ENCODE measurements around the gene MARVELD1.

Gene MARVELD1

DNA sequence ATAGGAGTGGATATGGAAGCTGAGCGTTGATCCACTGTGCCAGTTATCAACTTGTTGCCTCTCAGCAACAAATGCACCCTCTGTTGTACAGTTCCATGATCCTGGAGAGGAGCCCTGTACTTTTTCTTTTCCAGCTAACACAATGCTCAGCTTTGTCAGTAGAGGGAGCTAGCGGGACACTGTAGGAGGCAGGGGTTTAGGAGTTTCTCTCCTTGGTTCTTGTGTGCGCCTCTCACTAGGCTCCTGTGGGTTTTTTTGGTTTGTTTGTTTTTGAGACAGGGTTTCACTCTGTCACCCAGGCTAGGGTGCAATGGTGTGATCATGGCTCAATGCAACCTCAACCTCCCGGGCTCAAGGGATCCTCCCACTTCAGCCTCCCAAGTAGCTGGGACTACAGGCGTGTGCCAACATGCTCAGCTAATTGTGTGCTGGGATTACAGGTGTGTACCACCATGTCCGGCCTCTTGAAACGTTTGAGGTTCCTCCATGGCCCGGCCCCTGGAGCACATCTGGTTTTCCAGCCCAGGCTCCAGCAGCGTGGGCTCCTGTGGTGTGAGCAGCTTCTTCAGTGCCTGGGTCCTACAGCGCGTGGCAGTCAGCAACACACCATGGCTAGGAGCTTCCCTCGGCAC lies 12.0 kb upstream of the MARVELD1 start:
- H3K4me3 ChIP-seq (ENCODE audit: low read depth, low read length), result no peak overlapping the region
- peak; percentile 64 for DNase-seq
- H3K27ac ChIP-seq, result no peak overlapping the region
- no peaks in the 10 kb centered on the region for H3K9me3 ChIP-seq (ENCODE audit: severe bottlenecking)
- no peaks in the 10 kb centered on the region for H3K36me3 ChIP-seq
- TF ChIP-seq, protein P1, sequence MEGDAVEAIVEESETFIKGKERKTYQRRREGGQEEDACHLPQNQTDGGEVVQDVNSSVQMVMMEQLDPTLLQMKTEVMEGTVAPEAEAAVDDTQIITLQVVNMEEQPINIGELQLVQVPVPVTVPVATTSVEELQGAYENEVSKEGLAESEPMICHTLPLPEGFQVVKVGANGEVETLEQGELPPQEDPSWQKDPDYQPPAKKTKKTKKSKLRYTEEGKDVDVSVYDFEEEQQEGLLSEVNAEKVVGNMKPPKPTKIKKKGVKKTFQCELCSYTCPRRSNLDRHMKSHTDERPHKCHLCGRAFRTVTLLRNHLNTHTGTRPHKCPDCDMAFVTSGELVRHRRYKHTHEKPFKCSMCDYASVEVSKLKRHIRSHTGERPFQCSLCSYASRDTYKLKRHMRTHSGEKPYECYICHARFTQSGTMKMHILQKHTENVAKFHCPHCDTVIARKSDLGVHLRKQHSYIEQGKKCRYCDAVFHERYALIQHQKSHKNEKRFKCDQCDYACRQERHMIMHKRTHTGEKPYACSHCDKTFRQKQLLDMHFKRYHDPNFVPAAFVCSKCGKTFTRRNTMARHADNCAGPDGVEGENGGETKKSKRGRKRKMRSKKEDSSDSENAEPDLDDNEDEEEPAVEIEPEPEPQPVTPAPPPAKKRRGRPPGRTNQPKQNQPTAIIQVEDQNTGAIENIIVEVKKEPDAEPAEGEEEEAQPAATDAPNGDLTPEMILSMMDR (IDR thresholded peaks at IDR 0.05; ENCODE audit: low read depth, low read length), result peak; percentile 86
- no peaks in the 10 kb centered on the region for H3K27me3 ChIP-seq (ENCODE audit: insufficient read depth, low read depth, severe bottlenecking)

DNA sequence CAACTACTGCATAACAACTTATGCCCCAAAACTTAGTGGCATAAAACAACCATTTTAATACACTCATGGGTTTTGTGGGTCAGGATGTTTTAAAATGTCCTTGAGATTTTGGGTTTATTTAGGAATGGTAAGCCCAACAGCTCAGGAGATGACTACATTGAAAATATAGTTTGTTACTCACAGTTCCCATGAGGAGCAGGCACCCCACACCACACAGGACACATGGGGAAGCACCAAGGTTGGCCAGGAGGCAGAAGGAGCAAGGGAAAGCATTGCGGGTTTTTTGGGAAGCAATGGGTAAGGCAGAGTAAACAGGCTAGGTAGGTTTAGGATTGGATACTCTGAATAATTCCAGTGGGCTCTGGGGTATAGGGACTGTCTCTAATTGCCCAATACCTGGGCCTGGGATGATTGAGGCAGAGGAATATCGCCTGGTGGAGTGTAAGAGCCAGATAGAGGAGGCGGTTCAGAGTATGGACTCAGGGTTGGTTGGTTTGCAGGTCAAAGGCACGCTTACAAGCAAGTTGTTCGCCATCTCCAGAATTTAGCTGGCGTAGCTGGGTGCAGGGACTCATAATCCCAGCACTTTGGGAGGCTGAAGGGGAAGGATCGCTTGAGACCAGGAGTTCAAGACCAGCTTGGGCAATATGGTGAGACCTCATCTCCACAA lies 10.0 kb upstream of the MARVELD1 start:
- TF ChIP-seq, protein P1 (IDR thresholded peaks at IDR 0.05; ENCODE audit: low read depth, low read length), result no peak
- no peak for DNase-seq
- Histone ChIP-seq H3K36me3 (no peaks in the 10 kb centered on the region), H3K27ac (no peak overlapping the region), H3K9me3 (ENCODE audit: severe bottlenecking) (no peaks in the 10 kb centered on the region), H3K4me3 (ENCODE audit: low read depth, low read length) (no peak overlapping the region), H3K27me3 (ENCODE audit: insufficient read depth, low read depth, severe bottlenecking) (no peaks in the 10 kb centered on the region)

DNA sequence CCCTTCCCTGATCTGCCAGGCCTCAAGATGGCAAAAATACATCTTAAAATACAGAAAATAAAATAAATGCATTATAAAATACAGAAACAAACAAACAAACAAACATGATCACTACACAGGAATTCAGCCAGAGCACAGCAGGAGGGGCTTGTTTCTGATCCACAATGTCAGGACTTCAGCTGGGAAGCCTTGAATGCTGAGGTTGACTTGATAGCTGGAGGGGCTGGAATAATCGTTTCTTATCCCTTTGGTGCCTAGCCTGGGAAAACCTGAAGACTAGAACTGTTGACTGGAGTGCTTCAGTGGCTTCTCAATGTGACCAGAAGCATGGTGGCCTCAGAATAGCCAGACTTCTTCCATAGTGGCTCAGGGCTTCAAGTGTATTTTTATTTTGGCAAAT lies 9.2 kb upstream of the MARVELD1 start:
- no peaks in the 10 kb centered on the region for H3K9me3 ChIP-seq (ENCODE audit: severe bottlenecking)
- no peak overlapping the region for H3K4me3 ChIP-seq (ENCODE audit: low read depth, low read length)
- DNase-seq, result no peak
- TF ChIP-seq, protein P1 (IDR thresholded peaks at IDR 0.05; ENCODE audit: low read depth, low read length), result no peak
- H3K36me3 ChIP-seq, result no peaks in the 10 kb centered on the region
- no peaks in the 10 kb centered on the region for H3K27me3 ChIP-seq (ENCODE audit: insufficient read depth, low read depth, severe bottlenecking)
- H3K27ac ChIP-seq, result no peak overlapping the region

DNA sequence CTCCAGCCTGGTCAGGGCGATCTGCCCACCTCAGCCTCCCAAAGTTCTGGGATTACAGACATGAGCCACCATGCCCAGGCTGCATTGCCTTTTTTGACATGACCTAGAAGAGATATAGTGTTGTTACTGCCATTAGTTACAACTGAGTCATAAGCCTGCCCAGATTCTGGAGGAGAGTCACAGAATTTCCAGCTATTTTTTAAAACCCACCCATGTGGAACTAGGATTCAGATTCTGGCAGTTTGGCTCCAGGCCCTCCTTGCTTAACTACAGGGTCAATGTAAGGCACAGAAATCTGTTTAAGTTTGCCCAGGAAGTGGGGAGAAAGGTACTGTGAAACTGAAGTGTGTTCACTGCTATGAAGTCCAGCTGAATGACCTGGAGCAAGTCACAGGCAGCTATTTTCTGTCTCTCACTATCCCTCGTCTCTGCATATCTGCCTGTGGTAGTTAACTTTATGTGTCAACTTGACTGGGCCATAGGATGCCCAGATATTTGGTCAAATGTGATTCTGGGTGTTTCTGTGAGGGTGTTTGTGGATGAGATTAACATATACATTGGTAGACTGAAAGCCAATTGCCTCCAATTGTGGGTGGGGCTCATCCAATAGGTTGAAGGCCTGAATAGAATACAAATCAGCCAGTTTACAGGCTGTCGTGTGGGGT lies 8.4 kb upstream of the MARVELD1 start:
- Histone ChIP-seq H3K9me3 (ENCODE audit: severe bottlenecking) (no peaks in the 10 kb centered on the region), H3K4me3 (ENCODE audit: low read depth, low read length) (no peak overlapping the region), H3K36me3 (no peaks in the 10 kb centered on the region), H3K27me3 (ENCODE audit: insufficient read depth, low read depth, severe bottlenecking) (no peaks in the 10 kb centered on the region), H3K27ac (no peak overlapping the region)
- TF ChIP-seq, protein P1 (IDR thresholded peaks at IDR 0.05; ENCODE audit: low read depth, low read length), result no peak
- DNase-seq, result no peak

DNA sequence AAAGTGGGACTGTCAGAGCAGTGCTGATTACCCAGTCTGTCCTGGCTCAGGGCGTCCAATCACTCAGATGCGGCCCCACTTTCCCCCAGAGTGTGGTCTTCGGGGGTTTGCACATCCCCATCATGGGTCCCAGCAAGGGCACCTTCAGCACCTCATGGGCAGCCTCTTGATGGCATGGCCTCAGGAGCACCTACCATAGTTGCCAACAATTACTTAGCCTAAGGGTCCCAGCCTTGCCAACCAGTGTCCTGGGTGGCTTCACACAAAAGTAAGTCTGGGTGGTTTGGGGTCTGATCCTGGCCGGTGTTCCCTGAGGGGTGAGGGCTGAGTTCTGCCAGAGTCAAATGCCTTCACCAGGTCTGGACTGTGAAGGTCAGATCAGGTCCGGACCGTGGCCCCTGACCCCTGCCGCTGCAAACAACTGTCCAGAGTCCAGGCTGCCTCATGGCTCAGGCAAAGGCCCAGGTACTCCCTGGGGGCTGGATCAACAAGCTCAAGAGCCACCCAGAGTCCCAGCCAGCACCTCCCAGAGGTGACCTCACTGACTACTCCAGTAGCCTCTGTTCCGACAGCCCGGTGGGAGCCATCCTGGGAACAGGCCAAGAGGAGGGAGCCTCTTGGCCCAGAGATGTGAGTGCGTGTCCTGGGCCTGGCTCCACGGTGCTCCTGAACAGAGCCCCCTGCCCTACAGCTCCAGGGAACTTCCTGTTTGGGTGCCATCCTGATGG lies 6.2 kb upstream of the MARVELD1 start:
- Histone ChIP-seq H3K4me3 (ENCODE audit: low read depth, low read length) (no peak overlapping the region), H3K9me3 (ENCODE audit: severe bottlenecking) (no peaks in the 10 kb centered on the region), H3K36me3 (no peaks in the 10 kb centered on the region), H3K27me3 (ENCODE audit: insufficient read depth, low read depth, severe bottlenecking) (no peaks in the 10 kb centered on the region), H3K27ac (no peak overlapping the region)
- TF ChIP-seq, protein P1 (IDR thresholded peaks at IDR 0.05; ENCODE audit: low read depth, low read length), result no peak
- no peak for DNase-seq
